Liver (tissue), 9 donors: Measurements from ENCODE around the gene EXPH5. TPM values are rescaled to one million over a fixed set of nuclear protein-coding genes. Genes with fewer than 3 reads are reported as not detected.

Experiments used
- DNase-seq: peaks from one replicate; pipeline ENCODE4 v3.0.0-alpha.2; 2017; ENCODE audit warnings: low spot score
- H3K27ac ChIP-seq, 2 donors: one replicate each; pipeline ENCODE4 v1.7.0; 2013; ENCODE audit warnings: inconsistent platforms in 2 of 2, low read length in 2 of 2, control low read depth in 1 of 2, low read depth in 1 of 2, mild to moderate bottlenecking in 1 of 2
- H3K27me3 ChIP-seq, 4 donors: one replicate each; pipeline versions ENCODE4 v1.6.1 to v1.7.0; 2013; ENCODE audit warnings: low read length in 3 of 4, inconsistent platforms in 1 of 4, mild to moderate bottlenecking in 1 of 4, moderate library complexity in 1 of 4; ENCODE audit not compliant: control insufficient read depth in 4 of 4, insufficient read depth in 4 of 4
- H3K36me3 ChIP-seq, 4 donors: one replicate each; pipeline versions ENCODE4 v1.6.1 to v1.7.0; 2013; ENCODE audit warnings: low read length in 3 of 4, mild to moderate bottlenecking in 3 of 4, low read depth in 1 of 4, moderate library complexity in 1 of 4; ENCODE audit not compliant: control insufficient read depth in 4 of 4, insufficient read depth in 3 of 4
- H3K4me1 ChIP-seq, 4 donors: one replicate each; pipeline versions ENCODE4 v1.6.1 to v1.7.0; 2013; ENCODE audit warnings: low read length in 3 of 4, mild to moderate bottlenecking in 3 of 4, moderate library complexity in 1 of 4; ENCODE audit not compliant: control insufficient read depth in 4 of 4, insufficient read depth in 4 of 4
- H3K4me3 ChIP-seq, 3 donors: one replicate each; pipeline versions ENCODE4 v1.6.1 to v1.7.0; 2013; ENCODE audit warnings: low read length in 3 of 3, control low read depth in 1 of 3, low read depth in 1 of 3, mild to moderate bottlenecking in 1 of 3
- H3K9ac ChIP-seq, 2 donors: one replicate each; pipeline ENCODE4 v1.7.0; 2013; ENCODE audit warnings: low read length in 2 of 2, mild to moderate bottlenecking in 2 of 2, moderate library complexity in 2 of 2, control low read depth in 1 of 2, low read depth in 1 of 2
- H3K9me3 ChIP-seq, 4 donors: one replicate each; pipeline versions ENCODE4 v1.6.1 to v1.7.0; 2013; ENCODE audit warnings: low read length in 3 of 4; ENCODE audit not compliant: control insufficient read depth in 4 of 4
- ATF3 ChIP-seq: IDR thresholded peaks from 2 replicates; pipeline ENCODE4 v1.6.1; 2016; ENCODE audit warnings: antibody characterized with exemption
- CTCF ChIP-seq: fragments of 150-350 bp; IDR thresholded peaks from 2 replicates; pipeline ENCODE4 v1.5.1; 2017; ENCODE audit warnings: improper control_type of control experiment, low read depth, low read length; ENCODE audit not compliant: missing input control
- EGR1 ChIP-seq, 2 donors: IDR thresholded peaks; 2 replicates each; pipeline ENCODE4 v1.6.1; 2016 to 2018; ENCODE audit warnings: antibody characterized with exemption in 2 of 2, low read depth in 2 of 2
- FOXA1 ChIP-seq: IDR thresholded peaks from 2 replicates; pipeline ENCODE4 v1.6.1; 2016; ENCODE audit warnings: antibody characterized with exemption
- FOXA2 ChIP-seq: IDR thresholded peaks from 2 replicates; pipeline ENCODE4 v1.6.1; 2016; ENCODE audit warnings: antibody characterized with exemption
- GABPA ChIP-seq, 2 donors: IDR thresholded peaks in 1 of 2; conservative IDR thresholded peaks in 1 of 2; 2 replicates each; pipeline ENCODE4 v1.6.1; 2016; ENCODE audit warnings: antibody characterized with exemption in 2 of 2, mild to moderate bottlenecking in 1 of 2, moderate library complexity in 1 of 2
- HNF4A ChIP-seq, 2 donors: conservative IDR thresholded peaks; 2 replicates each; pipeline ENCODE4 v1.6.1; 2016; ENCODE audit warnings: antibody characterized with exemption in 2 of 2, mild to moderate bottlenecking in 2 of 2
- HNF4G ChIP-seq: IDR thresholded peaks from 2 replicates; pipeline ENCODE4 v1.6.1; 2016; ENCODE audit warnings: antibody characterized with exemption
- JUND ChIP-seq, 2 donors: IDR thresholded peaks; 2 replicates each; pipeline ENCODE4 v1.6.1; 2016; ENCODE audit warnings: antibody characterized with exemption in 2 of 2
- MAX ChIP-seq: IDR thresholded peaks from 2 replicates; pipeline ENCODE4 v1.6.1; 2016; ENCODE audit warnings: antibody characterized with exemption
- NR2F2 ChIP-seq: IDR thresholded peaks from 2 replicates; pipeline ENCODE4 v1.6.1; 2016; ENCODE audit warnings: antibody characterized with exemption
- RAD21 ChIP-seq, 2 donors: IDR thresholded peaks; 2 replicates each; pipeline ENCODE4 v1.6.1; 2016; ENCODE audit warnings: antibody characterized with exemption in 2 of 2, mild to moderate bottlenecking in 2 of 2
- REST ChIP-seq: IDR thresholded peaks from 2 replicates; pipeline ENCODE4 v1.6.1; 2016; ENCODE audit warnings: antibody characterized with exemption, mild to moderate bottlenecking
- RXRA ChIP-seq, 2 donors: IDR thresholded peaks; 2 replicates each; pipeline ENCODE4 v1.6.1; 2017 to 2018; ENCODE audit warnings: antibody characterized with exemption in 2 of 2, mild to moderate bottlenecking in 1 of 2
- SP1 ChIP-seq: IDR thresholded peaks from 2 replicates; pipeline ENCODE4 v1.6.1; 2018; ENCODE audit warnings: antibody characterized with exemption, mild to moderate bottlenecking
- TAF1 ChIP-seq: conservative IDR thresholded peaks from 2 replicates; pipeline ENCODE4 v1.6.1; 2016; ENCODE audit warnings: antibody characterized with exemption, mild to moderate bottlenecking
- YY1 ChIP-seq: IDR thresholded peaks from 2 replicates; pipeline ENCODE4 v1.6.1; 2016; ENCODE audit warnings: antibody characterized with exemption, mild to moderate bottlenecking
- ZBTB33 ChIP-seq: IDR thresholded peaks from 2 replicates; pipeline ENCODE4 v1.6.1; 2016; ENCODE audit warnings: antibody characterized with exemption
- WGBS: extraction: QIAGEN DNeasy Blood & Tissue Kit; methylation state at CpG from one replicate; pipeline ENCODE4 v1.1.7; 2013; 5-methylcytosine and 5-hydroxymethylcytosine counted together
- polyA plus RNA-seq, 2 donors: library from polyadenylated mRNA; stranded (reverse) in 1 of 2; unstranded in 1 of 2; fragments of 200-250 nt in 1 of 2; fragments of >200 nt in 1 of 2; fragmentation: Nextera tagmentation in 1 of 2; extraction: Ambion mirVana in 1 of 2; gene quantifications; one replicate each; pipeline versions ENCODE4 v1.2.1 to v1.2.3, GENCODE V29; 2013 to 2015
- total RNA-seq, 2 donors: library from RNA; depleted of rRNA; stranded (reverse); fragments of >200 nt; gene quantifications; one replicate each; pipeline ENCODE4 v1.2.3, GENCODE V29; 2014
- donor health status: healthy.
- donor health status: healthy.
- donor health status: healthy.
- donor health status: healthy.
- donor health status: healthy.

The EXPH5 gene
- total and polyA plus RNA-seq, 4 donors, result 0.47 to 6.1 (median 1.5) TPM

GRCh38 chr11:108609682-108610081 is 16.1 kb upstream of the EXPH5 start (continued):
- TF ChIP-seq REST, result no peak

GRCh38 chr11:108608548-108608947 is 15.0 kb upstream of the EXPH5 start:
- 98% methylated on average over 1 of the region's 1 CpG for WGBS
- H3K4me1 ChIP-seq, result no peaks in the 10 kb centered on the region
- H3K9me3 ChIP-seq, result no peaks in the 10 kb centered on the region
- no peak for TF ChIP-seq RXRA (IDR thresholded peaks at IDR 0.05)
- no peak for TF ChIP-seq EGR1 (IDR thresholded peaks at IDR 0.05; ENCODE audit: low read depth in 2 of 2)
- no peak for TF ChIP-seq RAD21 (IDR thresholded peaks at IDR 0.05)
- TF ChIP-seq ATF3, result no peak
- no peak for TF ChIP-seq FOXA1
- TF ChIP-seq HNF4G, result no peak
- TF ChIP-seq ZBTB33, result no peak
- no peak for TF ChIP-seq FOXA2
- TF ChIP-seq CTCF, result no peak
- no peak for TF ChIP-seq TAF1
- TF ChIP-seq REST, result no peak
- TF ChIP-seq MAX, result no peak
- TF ChIP-seq NR2F2, result no peak
- no peak for TF ChIP-seq YY1
- no peak for TF ChIP-seq SP1
- TF ChIP-seq GABPA (IDR thresholded peaks at IDR 0.05 in 1 of 2, conservative IDR thresholded peaks at IDR 0.05 in 1 of 2), result no peak
- TF ChIP-seq HNF4A (conservative IDR thresholded peaks at IDR 0.05), result no peak
- TF ChIP-seq JUND (IDR thresholded peaks at IDR 0.05), result no peak
- no peak overlapping the region for H3K9ac ChIP-seq
- DNase-seq, result no peak
- H3K27me3 ChIP-seq, result no peaks in the 10 kb centered on the region
- no peak overlapping the region for H3K4me3 ChIP-seq
- H3K27ac ChIP-seq, result no peak overlapping the region
- H3K36me3 ChIP-seq, result no peaks in the 10 kb centered on the region
